ENCODE measurements around the gene PTPN18.

DNA sequence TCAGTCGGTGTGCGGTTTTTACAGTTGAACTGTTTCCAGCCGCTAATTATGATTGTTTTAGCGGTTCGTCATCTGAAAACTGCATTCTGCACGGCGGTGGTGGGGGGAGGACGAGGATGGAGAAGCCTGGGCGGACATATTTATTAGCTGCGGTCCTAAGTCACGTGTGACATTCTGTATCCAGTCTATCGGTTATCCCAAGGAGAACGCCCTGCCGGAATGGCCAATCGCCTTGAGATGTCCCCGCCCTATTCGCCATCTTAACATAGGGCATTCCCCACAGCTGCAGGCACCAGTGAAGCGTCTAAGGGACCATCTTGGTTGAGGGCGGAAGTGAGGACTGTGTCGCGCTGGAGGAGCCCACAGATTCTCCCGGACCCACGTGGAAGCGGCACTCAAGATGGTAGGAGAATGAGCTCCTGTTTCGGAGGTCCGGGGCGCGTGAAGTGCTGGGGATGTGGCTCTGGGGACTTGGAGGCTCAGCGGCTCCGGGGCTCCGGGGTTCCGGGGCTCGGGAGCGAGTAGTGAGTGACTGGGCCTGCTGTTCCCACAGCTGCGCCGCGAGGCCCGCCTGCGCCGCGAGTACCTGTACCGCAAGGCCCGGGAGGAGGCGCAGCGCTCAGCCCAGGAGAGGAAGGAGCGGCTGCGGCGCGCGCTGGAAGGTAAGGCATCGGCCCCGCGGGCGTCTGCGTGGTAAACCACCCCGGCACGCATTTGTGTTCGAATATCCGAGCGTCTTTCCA is 13.2 kb upstream of the PTPN18 start, which contains the start of gene IMP4:
- TF ChIP-seq POLR2AphosphoS5 (IDR thresholded peaks at IDR 0.05; ENCODE audit: low read depth, low read length) (peak; percentile 55; the same call in 1 of the 2 replicates), TAF1 (IDR thresholded peaks at IDR 0.05; ENCODE audit: low read depth, low read length) (peak; percentile 61; the same call in 1 of the 2 replicates)
